H1 (cell line): ENCODE data around the gene NEO1. TPM values are rescaled to one million over a fixed set of nuclear protein-coding genes. Genes with fewer than 3 reads are reported as not detected.

ENCODE experiments used
- CTCF ChIA-PET: fragments of 300-600 bp; sonication (Branson Sonifier 250); formaldehyde crosslinking; loops from one replicate; lab custom pipeline; 2021; ENCODE audit not compliant: partially characterized antibody; lab: Charles Lee
- POLR2A ChIA-PET: fragments of 300-600 bp; sonication (Branson Sonifier 250); formaldehyde crosslinking; loops from one replicate; lab custom pipeline; 2021; ENCODE audit warnings: inconsistent platforms; ENCODE audit not compliant: partially characterized antibody; lab: Charles Lee
- DNase-seq, 2 experiments: peaks; one replicate each; pipeline versions ENCODE4 v3.0.0 to v3.0.0-alpha.2; 2010 to 2022; ENCODE audit warnings: low spot score in 2 of 2, low read depth in 1 of 2, mixed read lengths in 1 of 2
- FAIRE-seq: peaks from 2 replicates; lab custom pipeline; 2011; peaks lifted over from hg19 to GRCh38; lab: Jason Lieb, UNC
- H2AFZ ChIP-seq: 2 replicates; pipeline ENCODE4 v1.8.1; 2012; ENCODE audit warnings: low read length, inconsistent platforms
- H2AK5ac ChIP-seq: 2 replicates; pipeline ENCODE4 v1.6.1; 2013; ENCODE audit warnings: low read depth, low read length
- H2BK120ac ChIP-seq: replicated peaks from 2 replicates; pipeline ENCODE3; 2013; ENCODE audit warnings: low read depth, low read length, inconsistent platforms
- H2BK12ac ChIP-seq: 2 replicates; pipeline ENCODE4 v1.6.1; 2013; ENCODE audit warnings: low read depth, low read length
- H2BK15ac ChIP-seq: 2 replicates; pipeline ENCODE4 v1.6.1; 2013; ENCODE audit warnings: low read length
- H2BK20ac ChIP-seq: 2 replicates; pipeline ENCODE4 v1.6.1; 2013; ENCODE audit warnings: low read length
- H2BK5ac ChIP-seq: 2 replicates; pipeline ENCODE4 v1.6.1; 2013; ENCODE audit warnings: low read depth, low read length
- H3K14ac ChIP-seq: 2 replicates; pipeline ENCODE4 v1.6.1; 2013; ENCODE audit warnings: inconsistent platforms; ENCODE audit not compliant: insufficient read length
- H3K18ac ChIP-seq: 2 replicates; pipeline ENCODE4 v1.6.1; 2013; ENCODE audit warnings: low read length; ENCODE audit errors: extremely low read depth
- H3K23ac ChIP-seq: 2 replicates; pipeline ENCODE4 v1.6.1; 2013; ENCODE audit warnings: inconsistent platforms; ENCODE audit not compliant: insufficient read length
- H3K23me2 ChIP-seq: 2 replicates; pipeline ENCODE4 v1.6.1; 2013; ENCODE audit warnings: low read depth, low read length
- H3K27ac ChIP-seq: 2 replicates; pipeline ENCODE4 v1.6.1; 2011; ENCODE audit warnings: low read depth, low read length, inconsistent platforms
- H3K27me3 ChIP-seq, 4 experiments: replicated peaks in 1 of 4; 1 replicate in 1 of 4; 2 replicates in 3 of 4; pipeline versions ENCODE4 v1.6.1 to v1.8.1; 2011 to 2013; ENCODE audit warnings: low read length in 3 of 4, mild to moderate bottlenecking in 3 of 4, inconsistent platforms in 2 of 4, mixed read lengths in 2 of 4, moderate library complexity in 1 of 4; ENCODE audit not compliant: control insufficient read depth in 3 of 4, insufficient read depth in 3 of 4; ENCODE audit errors: extremely low read depth in 1 of 4
- H3K36me3 ChIP-seq, 4 experiments: 2 replicates each; pipeline versions ENCODE4 v1.6.1 to v1.8.1; 2011 to 2013; ENCODE audit warnings: mild to moderate bottlenecking in 4 of 4, low read length in 3 of 4, moderate library complexity in 2 of 4, control low read depth in 1 of 4, inconsistent platforms in 1 of 4; ENCODE audit not compliant: insufficient read depth in 4 of 4, control insufficient read depth in 2 of 4
- H3K4ac ChIP-seq: replicated peaks from 2 replicates; pipeline ENCODE3; 2013; ENCODE audit warnings: low read length, low read depth, mixed read lengths, inconsistent platforms; ENCODE audit not compliant: insufficient read length
- H3K4me1 ChIP-seq, 4 experiments: replicated peaks in 1 of 4; 1 replicate in 1 of 4; 2 replicates in 3 of 4; pipeline versions ENCODE4 v1.6.1 to v1.8.1; 2011 to 2013; ENCODE audit warnings: low read length in 3 of 4, inconsistent platforms in 2 of 4, mixed read lengths in 1 of 4; ENCODE audit not compliant: insufficient read depth in 4 of 4, control insufficient read depth in 3 of 4
- H3K4me2 ChIP-seq, 2 experiments: 2 replicates each; pipeline versions ENCODE4 v1.6.1 to v1.8.1; 2011 to 2013; ENCODE audit warnings: low read depth in 2 of 2, low read length in 2 of 2, control low read depth in 1 of 2, inconsistent platforms in 1 of 2, mild to moderate bottlenecking in 1 of 2; ENCODE audit not compliant: insufficient read depth in 1 of 2
- H3K4me3 ChIP-seq, 4 experiments: fragments of 200-600, 300-600 bp in 1 of 4; sonication (generic), shearing (Covaris generic), sonication (Bioruptor Twin) in 1 of 4; 2 replicates each; pipeline versions ENCODE4 v1.5.1 to v1.8.1; 2011 to 2016; ENCODE audit warnings: low read length in 4 of 4, low read depth in 3 of 4, control low read depth in 2 of 4, inconsistent platforms in 2 of 4, mild to moderate bottlenecking in 2 of 4, mixed read lengths in 1 of 4, moderate library complexity in 1 of 4; ENCODE audit not compliant: insufficient read depth in 2 of 4; ENCODE audit errors: extremely low read depth in 1 of 4
- H3K56ac ChIP-seq: replicated peaks from 2 replicates; pipeline ENCODE3; 2013; ENCODE audit warnings: low read depth, mild to moderate bottlenecking, mixed read lengths, low read length, inconsistent platforms; ENCODE audit not compliant: insufficient read length
- H3K79me1 ChIP-seq: 2 replicates; pipeline ENCODE4 v1.6.1; 2013; ENCODE audit warnings: low read depth, low read length, control low read depth
- H3K79me2 ChIP-seq, 2 experiments: 2 replicates each; pipeline versions ENCODE4 v1.6.1 to v1.8.1; 2012 to 2013; ENCODE audit warnings: low read length in 2 of 2, mild to moderate bottlenecking in 2 of 2, inconsistent platforms in 1 of 2; ENCODE audit not compliant: insufficient read depth in 2 of 2, control insufficient read depth in 1 of 2
- H3K9ac ChIP-seq, 4 experiments: replicated peaks in 1 of 4; 1 replicate in 1 of 4; 2 replicates in 3 of 4; pipeline versions ENCODE4 v1.6.1 to v1.8.1; 2011 to 2013; ENCODE audit warnings: low read depth in 3 of 4, low read length in 3 of 4, control low read depth in 2 of 4, mild to moderate bottlenecking in 2 of 4, moderate library complexity in 2 of 4, inconsistent platforms in 1 of 4; ENCODE audit errors: extremely low read depth in 1 of 4
- H3K9me3 ChIP-seq, 2 experiments: 2 replicates each; pipeline versions ENCODE4 v1.6.1 to v1.8.1; 2012 to 2013; ENCODE audit warnings: mild to moderate bottlenecking in 2 of 2, moderate library complexity in 2 of 2, control low read depth in 1 of 2, inconsistent platforms in 1 of 2, low read depth in 1 of 2, low read length in 1 of 2, mixed read lengths in 1 of 2; ENCODE audit not compliant: insufficient read depth in 2 of 2
- H4K20me1 ChIP-seq, 2 experiments: replicated peaks in 1 of 2; 2 replicates each; pipeline versions ENCODE3 to v1.8.1; 2011 to 2013; ENCODE audit warnings: inconsistent platforms in 2 of 2, low read length in 2 of 2, mild to moderate bottlenecking in 1 of 2; ENCODE audit not compliant: insufficient read depth in 2 of 2, control insufficient read depth in 1 of 2
- H4K5ac ChIP-seq: 2 replicates; pipeline ENCODE4 v1.6.1; 2013; ENCODE audit warnings: low read length, low read depth, mixed read lengths, inconsistent platforms; ENCODE audit not compliant: insufficient read length
- H4K8ac ChIP-seq: 2 replicates; pipeline ENCODE4 v1.8.0; 2013; ENCODE audit warnings: mild to moderate bottlenecking, moderate library complexity, low read length, inconsistent platforms; ENCODE audit not compliant: insufficient read depth; ENCODE audit errors: extremely low read depth
- H4K91ac ChIP-seq: replicated peaks from 2 replicates; pipeline ENCODE3; 2013; ENCODE audit warnings: low read length, mixed read lengths, inconsistent platforms; ENCODE audit not compliant: insufficient read length
- CTCF ChIP-seq, 3 experiments: IDR thresholded peaks; 1 replicate in 2 of 3; 2 replicates in 1 of 3; pipeline versions ENCODE4 v1.5.1 to v1.6.1; 2011; ENCODE audit warnings: low read length in 3 of 3, mild to moderate bottlenecking in 3 of 3, inconsistent platforms in 2 of 3, low read depth in 1 of 3, moderate library complexity in 1 of 3; ENCODE audit not compliant: insufficient read depth in 1 of 3; ENCODE audit errors: control extremely low read depth in 1 of 3
- POU5F1 ChIP-seq: IDR thresholded peaks from 2 replicates; pipeline ENCODE4 v1.6.1; 2011; ENCODE audit warnings: low read depth, mild to moderate bottlenecking, low read length, moderate library complexity
- RAD21 ChIP-seq, 2 experiments: IDR thresholded peaks in 1 of 2; conservative IDR thresholded peaks in 1 of 2; 2 replicates each; pipeline ENCODE4 v1.6.1; 2011; ENCODE audit warnings: low read depth in 2 of 2, low read length in 2 of 2, improper control_type of control experiment in 1 of 2, inconsistent platforms in 1 of 2, mild to moderate bottlenecking in 1 of 2, moderate library complexity in 1 of 2
- WGBS, 2 experiments: shearing (Covaris generic) in 1 of 2; methylation state at CpG; one replicate each; pipeline versions ENCODE4 v1.1.6 to v1.1.7; 2013 to 2015; ENCODE audit warnings: low lambda C conversion rate in 2 of 2, mixed read lengths in 2 of 2, inconsistent platforms in 1 of 2, low coverage in 1 of 2, missing lambda C conversion rate in 1 of 2; ENCODE audit not compliant: insufficient replicate concordance in 2 of 2, insufficient coverage in 1 of 2, insufficient read length in 1 of 2; ENCODE audit errors: extremely low coverage in 1 of 2, missing lambda C conversion rate in 1 of 2; 5-methylcytosine and 5-hydroxymethylcytosine counted together
- polyA plus RNA-seq, 7 experiments: library from polyadenylated mRNA; depleted of rRNA in 3 of 7; stranded (reverse) in 5 of 7; unstranded in 2 of 7; fragments of >200 nt in 5 of 7; fragments of 200-250 nt in 2 of 7; gene quantifications; 1 replicate in 5 of 7; 2 replicates in 1 of 7; 4 replicates in 1 of 7; pipeline versions ENCODE4 v1.2.1 to v1.2.3, GENCODE V29; 2011 to 2013; ENCODE audit warnings: missing spikeins in 2 of 7, mixed read lengths in 2 of 7
- total RNA-seq: library from RNA; stranded (reverse); fragmentation: NEBNext Ultra II Directional; extraction: Animal tissue kit (Norgen Biotek cat#: 25700); gene quantifications from 2 replicates; pipeline ENCODE4 v1.2.1, GENCODE V29; 2021

Gene NEO1
- total and polyA plus RNA-seq, 2 of the 8 experiments (the other 6 are each of a cell fraction or from before 2014, with no cell fraction given): 36.0 to 51.0 TPM

GRCh38 chr15:73240866-73241499, 188.7 kb downstream of the NEO1 start:
- Histone ChIP-seq H3K4me2 (no peak overlapping the region), H3K18ac (no peak overlapping the region), H3K79me2 (no peaks in the 10 kb centered on the region), H3K4me3 (no peak overlapping the region), H3K79me1 (no peaks in the 10 kb centered on the region), H3K14ac (no peak overlapping the region), H3K23ac (no peak overlapping the region), H3K27me3 (no peaks in the 10 kb centered on the region), H2BK120ac (no peak overlapping the region), H3K9me3 (no peaks in the 10 kb centered on the region), H3K23me2 (no peaks in the 10 kb centered on the region), H4K91ac (no peak overlapping the region), H3K27ac (no peak overlapping the region), H3K4ac (no peak overlapping the region), H3K36me3 (no peaks in the 10 kb centered on the region; a peak in 2 of 8 replicates), H2BK12ac (no peak overlapping the region), H3K56ac (no peak overlapping the region), H2AFZ (no peak overlapping the region), H2AK5ac (no peak overlapping the region), H2BK15ac (no peak overlapping the region), H3K4me1 (no peaks in the 10 kb centered on the region), H3K9ac (no peak overlapping the region), H2BK20ac (no peak overlapping the region), H2BK5ac (no peak overlapping the region), H4K20me1 (peaks cover 3 to 6% of the 10 kb centered on the region in 2 experiments), H4K8ac (no peak overlapping the region), H4K5ac (no peak overlapping the region)
- TF ChIP-seq CTCF (IDR thresholded peaks at IDR 0.05; ENCODE audit: control extremely low read depth in 1 of 3, insufficient read depth in 1 of 3, low read depth in 1 of 3, low read length in 3 of 3) (peak in 2 of 3 experiments; percentile 81 to 87; a peak in 3 of 4 replicates), RAD21 (IDR thresholded peaks at IDR 0.05 in 1 of 2, conservative IDR thresholded peaks at IDR 0.05 in 1 of 2; ENCODE audit: low read depth in 2 of 2, low read length in 2 of 2) (peak; percentile 66 to 74), POU5F1 (no peak)
- WGBS, 2 experiments: 45% methylated on average over 4 of the region's 4 CpGs; no CpG with 5 or more reads in 1 of the 2 experiments
- DNase-seq (peak in 1 of 2 experiments; percentile 89), FAIRE-seq (peak; percentile 90)
- ChIA-PET CTCF (interaction anchor here (0.6 to 6.5 kb wide), 35 partner anchors 9 to 498 kb away, joined by 3 to 71 read pairs (median 4); no protein-coding TSS in a partner anchor), POLR2A (interaction anchor here (0.9 to 1.4 kb wide), 2 partner anchors 24 to 137 kb away, joined by 3 to 4 read pairs; no protein-coding TSS in a partner anchor)
